ENCODE data around the gene PTPRO.

The PTPRO gene

GRCh38 chr12:15444523-15444922, 122.2 kb downstream of the PTPRO start:
- no peak for DNase-seq (ENCODE audit: low read depth, low spot score)

- DNase-seq (ENCODE audit: low read depth, low spot score) = no peak
Observed at GRCh38 chr12:15446807-15447206, 124.5 kb downstream of the PTPRO start.

- no peak for DNase-seq (ENCODE audit: low read depth, low spot score)
Observed at GRCh38 chr12:15453613-15454012, 131.3 kb downstream of the PTPRO start.

GRCh38 chr12:15458008-15458407, 135.7 kb downstream of the PTPRO start:
- DNase-seq (ENCODE audit: low read depth, low spot score) = no peak

- DNase-seq (ENCODE audit: low read depth, low spot score) = no peak
Observed at GRCh38 chr12:15468911-15469310, 146.6 kb downstream of the PTPRO start.

- no peak for DNase-seq (ENCODE audit: low read depth, low spot score)
Observed at GRCh38 chr12:15469356-15469755, 147.0 kb downstream of the PTPRO start.

- no peak for DNase-seq (ENCODE audit: low read depth, low spot score)
Observed at GRCh38 chr12:15472036-15472435, 149.7 kb downstream of the PTPRO start.

GRCh38 chr12:15474766-15475165, 152.5 kb downstream of the PTPRO start:
- DNase-seq (ENCODE audit: low read depth, low spot score) = no peak

GRCh38 chr12:15477761-15478160, 155.5 kb downstream of the PTPRO start:
- no peak for DNase-seq (ENCODE audit: low read depth, low spot score)

- DNase-seq (ENCODE audit: low read depth, low spot score) = no peak
Observed at GRCh38 chr12:15481846-15482245, 159.5 kb downstream of the PTPRO start.

- DNase-seq (ENCODE audit: low read depth, low spot score) = no peak
Observed at GRCh38 chr12:15485466-15485865, 163.2 kb downstream of the PTPRO start.

- no peak for DNase-seq (ENCODE audit: low read depth, low spot score)
Observed at GRCh38 chr12:15486859-15487258, 164.6 kb downstream of the PTPRO start.

GRCh38 chr12:15488481-15488880, 166.2 kb downstream of the PTPRO start:
- DNase-seq (ENCODE audit: low read depth, low spot score) = no peak

- DNase-seq (ENCODE audit: low read depth, low spot score) = no peak
Observed at GRCh38 chr12:15494329-15495046, 172.2 kb downstream of the PTPRO start.

- DNase-seq (ENCODE audit: low read depth, low spot score) = no peak
Observed at GRCh38 chr12:15495746-15496145, 173.4 kb downstream of the PTPRO start.

- no peak for DNase-seq (ENCODE audit: low read depth, low spot score)
Observed at GRCh38 chr12:15496738-15497137, 174.4 kb downstream of the PTPRO start.

GRCh38 chr12:15497671-15498292, 175.5 kb downstream of the PTPRO start:
- no peak for DNase-seq (ENCODE audit: low read depth, low spot score)

GRCh38 chr12:15502211-15502610, 179.9 kb downstream of the PTPRO start:
- DNase-seq (ENCODE audit: low read depth, low spot score) = no peak

- DNase-seq (ENCODE audit: low read depth, low spot score) = no peak
Observed at GRCh38 chr12:15505616-15506015, 183.3 kb downstream of the PTPRO start.

- no peak for DNase-seq (ENCODE audit: low read depth, low spot score)
Observed at GRCh38 chr12:15515010-15515409, 192.7 kb downstream of the PTPRO start.

- no peak for DNase-seq (ENCODE audit: low read depth, low spot score)
Observed at GRCh38 chr12:15520083-15520482, 197.8 kb downstream of the PTPRO start.

- DNase-seq (ENCODE audit: low read depth, low spot score) = no peak
Observed at GRCh38 chr12:15520844-15521243, 198.5 kb downstream of the PTPRO start.

- no peak for DNase-seq (ENCODE audit: low read depth, low spot score)
Observed at GRCh38 chr12:15522574-15523187, 200.4 kb downstream of the PTPRO start.
